Smooth muscle cell of the brain vasculature (primary cell): ENCODE data around the gene FBXL13.
"Not testable (repeated sequence)": the region's sequence is repeated elsewhere in the genome, so short reads cannot be mapped to it uniquely, and the experiment has no call there.

Experiments
- DNase-seq: peaks from one replicate; pipeline ENCODE4 v3.0.0-alpha.2; 2012; ENCODE audit warnings: low read depth, low spot score

The FBXL13 gene

DNA sequence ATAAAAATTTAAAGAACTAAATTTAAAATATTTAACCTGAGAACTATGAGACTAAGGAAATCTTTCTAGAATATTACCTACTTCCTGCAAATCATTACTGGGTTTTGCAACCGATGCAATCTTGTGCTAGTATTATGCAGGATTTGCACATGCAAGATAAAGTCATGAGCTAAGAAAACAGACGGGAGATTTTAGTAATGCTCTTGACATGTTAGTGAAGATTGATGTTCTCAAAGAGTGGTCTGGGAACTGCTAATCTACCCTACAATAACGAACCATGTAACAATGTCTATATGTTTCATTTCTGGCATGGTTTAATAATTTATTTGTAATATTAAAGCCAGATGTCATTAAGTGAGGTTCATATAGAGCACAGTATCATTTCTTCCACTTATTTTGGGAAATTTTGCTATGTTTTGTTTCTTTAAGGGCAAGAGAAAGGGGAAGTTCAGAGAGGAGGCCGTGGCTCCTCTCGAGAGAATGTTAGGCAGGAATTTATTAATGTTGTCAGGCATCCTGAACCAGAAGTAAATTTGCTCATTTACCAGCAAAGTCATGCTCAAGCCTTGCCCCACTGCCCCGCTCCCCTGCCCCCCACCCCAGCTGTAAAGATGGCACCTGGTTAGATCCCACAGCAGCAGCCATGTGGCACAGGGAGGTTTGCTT lies 139.0 kb downstream of the FBXL13 start:
- no peak for DNase-seq

DNA sequence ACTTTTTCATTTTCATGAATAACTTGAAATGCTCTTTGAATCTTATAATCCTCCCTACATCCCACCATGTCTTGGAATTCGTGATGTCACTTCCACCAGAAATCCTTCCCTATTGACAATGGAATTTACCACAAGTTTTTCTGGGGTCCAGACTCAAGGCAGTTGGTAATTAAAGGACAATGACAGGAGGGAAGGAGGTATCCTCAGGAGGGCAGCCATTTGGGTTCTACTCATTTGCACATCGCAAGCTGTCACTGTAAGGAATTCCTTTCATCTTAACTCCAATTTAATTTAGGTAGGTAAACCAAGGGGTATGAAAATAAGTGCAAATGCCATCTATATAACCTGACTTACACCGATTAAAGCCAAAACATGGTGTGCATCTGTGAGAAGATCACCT lies 139.9 kb downstream of the FBXL13 start:
- DNase-seq = no peak

DNA sequence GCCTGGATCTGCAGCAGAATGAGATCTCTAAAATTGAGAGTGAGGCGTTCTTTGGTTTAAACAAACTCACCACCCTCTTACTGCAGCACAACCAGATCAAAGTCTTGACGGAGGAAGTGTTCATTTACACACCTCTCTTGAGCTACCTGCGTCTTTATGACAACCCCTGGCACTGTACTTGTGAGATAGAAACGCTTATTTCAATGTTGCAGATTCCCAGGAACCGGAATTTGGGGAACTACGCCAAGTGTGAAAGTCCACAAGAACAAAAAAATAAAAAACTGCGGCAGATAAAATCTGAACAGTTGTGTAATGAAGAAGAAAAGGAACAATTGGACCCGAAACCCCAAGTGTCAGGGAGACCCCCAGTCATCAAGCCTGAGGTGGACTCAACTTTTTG lies 140.4 kb downstream of the FBXL13 start:
- no peak for DNase-seq

DNA sequence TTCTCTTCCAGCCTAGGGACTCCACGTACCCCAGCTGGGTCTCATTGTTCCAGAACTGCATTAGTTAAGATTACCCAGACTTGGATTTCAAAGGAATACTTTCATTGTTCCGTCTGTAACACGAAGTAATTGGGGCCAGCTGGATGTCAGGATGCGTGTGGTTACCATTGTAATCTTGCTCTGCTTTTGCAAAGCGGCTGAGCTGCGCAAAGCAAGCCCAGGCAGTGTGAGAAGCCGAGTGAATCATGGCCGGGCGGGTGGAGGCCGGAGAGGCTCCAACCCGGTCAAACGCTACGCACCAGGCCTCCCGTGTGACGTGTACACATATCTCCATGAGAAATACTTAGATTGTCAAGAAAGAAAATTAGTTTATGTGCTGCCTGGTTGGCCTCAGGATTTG lies 140.8 kb downstream of the FBXL13 start:
- DNase-seq = peak; percentile 70

DNA sequence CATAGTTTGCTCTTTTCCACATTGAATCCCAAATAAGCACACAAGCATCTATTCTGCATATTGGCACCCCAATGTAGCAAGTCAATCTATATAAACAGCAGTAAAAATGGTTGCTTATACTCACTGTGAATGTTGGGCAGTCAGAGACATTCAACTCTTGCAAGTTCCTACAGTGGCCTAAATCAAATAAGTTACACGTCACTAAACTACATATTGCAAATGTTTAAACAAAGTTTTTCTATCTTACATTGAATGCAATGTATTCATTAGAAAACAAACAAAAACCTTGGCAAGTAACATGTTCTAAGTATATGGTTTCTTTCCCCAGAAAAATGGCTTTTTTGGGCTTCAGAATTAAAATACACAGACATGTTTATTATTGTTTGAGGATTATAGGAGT lies 142.8 kb downstream of the FBXL13 start:
- no peak for DNase-seq

DNA sequence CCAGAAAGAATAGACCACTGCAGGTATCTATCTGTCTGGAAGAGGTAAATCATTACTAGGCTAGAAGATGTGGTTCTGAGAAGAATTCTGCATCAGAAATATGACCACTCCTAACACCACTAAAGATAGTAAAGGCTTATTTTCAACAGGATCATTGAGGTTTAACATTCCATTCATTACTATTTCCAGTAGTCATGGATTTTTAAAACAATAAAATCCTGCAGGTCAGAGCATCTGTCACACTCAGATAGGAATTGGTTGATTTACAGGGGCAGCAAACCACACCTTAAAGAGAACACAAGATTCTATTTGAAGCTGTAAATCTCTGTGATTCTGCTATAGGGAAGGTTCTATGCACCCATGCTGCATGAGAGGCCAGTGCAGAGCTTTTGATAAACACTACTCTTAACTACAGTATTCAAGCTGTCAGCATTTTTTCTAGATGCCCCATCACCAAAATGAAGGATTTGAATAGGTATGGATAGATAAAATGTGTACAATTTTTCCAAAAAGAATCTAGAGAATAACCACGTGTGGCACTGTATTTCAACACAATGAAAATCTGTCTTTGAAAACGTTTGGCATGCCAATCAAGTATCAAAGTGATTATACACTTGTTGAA lies 147.2 kb downstream of the FBXL13 start:
- no peak for DNase-seq

DNA sequence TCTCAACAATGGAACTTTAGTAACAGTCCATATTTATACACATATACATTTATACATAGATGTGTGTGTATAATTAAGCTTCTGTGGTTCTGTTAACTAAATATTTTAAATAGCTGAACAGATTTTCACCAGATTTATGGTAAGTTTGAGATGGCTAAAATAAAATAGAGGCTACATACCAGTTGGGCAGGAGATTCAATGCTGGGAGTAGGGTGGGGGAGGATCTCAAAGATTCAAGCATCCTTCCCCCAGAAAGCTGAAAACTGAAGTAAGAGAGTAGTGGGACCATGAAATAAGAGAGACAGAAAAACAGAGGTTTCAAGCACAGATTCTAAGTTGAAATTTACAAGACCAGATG lies 147.8 kb downstream of the FBXL13 start:
- DNase-seq = no peak

DNA sequence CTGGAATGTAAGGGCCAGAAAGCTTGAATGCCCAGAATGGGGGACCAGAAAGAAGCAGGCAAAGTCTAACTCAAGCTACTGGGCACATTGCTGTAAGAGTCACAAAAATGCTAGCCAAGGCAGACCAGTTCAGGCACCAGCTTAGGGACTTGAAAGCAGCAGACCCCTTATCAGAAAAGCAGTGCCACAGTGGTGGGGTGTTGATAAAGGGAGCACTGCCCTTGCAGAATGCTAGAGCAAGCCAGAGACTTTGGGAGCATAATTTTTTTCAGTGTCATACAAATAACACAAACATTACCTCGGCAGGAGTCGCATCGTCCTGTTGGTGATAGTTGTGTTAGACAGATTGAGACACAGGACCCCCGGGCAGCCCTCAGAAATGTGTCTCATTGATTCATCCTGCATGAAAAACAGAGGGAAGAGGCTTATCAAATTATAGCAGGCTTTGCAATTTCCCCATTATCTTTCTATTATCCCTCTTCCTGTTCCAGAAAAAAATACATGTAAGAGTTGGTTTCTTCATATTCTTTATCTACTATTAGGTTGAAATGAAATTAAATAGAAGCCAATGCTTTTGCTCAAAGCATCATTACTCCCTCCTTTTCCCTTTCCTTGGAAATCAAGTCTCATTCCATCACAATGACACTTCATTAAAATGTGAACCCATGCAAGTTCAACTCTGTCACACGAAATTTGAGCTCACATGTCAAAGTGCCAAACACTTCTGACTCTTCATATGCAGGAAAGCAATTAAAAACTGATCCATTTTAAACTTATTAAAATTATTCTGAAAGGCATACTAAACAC lies 148.4 kb downstream of the FBXL13 start:
- no peak for DNase-seq

DNA sequence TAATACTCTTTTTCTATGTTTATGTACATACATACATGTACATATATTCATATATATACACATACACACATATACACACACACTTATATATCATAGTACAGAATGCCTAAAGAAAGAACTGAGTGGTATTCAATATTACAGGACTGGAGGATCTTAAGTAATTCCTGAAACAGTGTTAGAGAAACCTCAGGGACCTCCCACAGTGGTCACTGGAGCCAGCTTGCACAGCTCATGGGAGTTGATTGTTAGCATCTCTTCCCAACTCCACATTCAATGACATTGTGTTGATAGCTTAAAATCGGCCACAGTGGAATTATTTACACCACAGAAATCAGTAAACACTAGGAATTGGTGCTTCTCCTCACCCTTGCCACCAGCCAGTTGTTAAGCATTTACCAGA lies 155.8 kb downstream of the FBXL13 start:
- DNase-seq = no peak

DNA sequence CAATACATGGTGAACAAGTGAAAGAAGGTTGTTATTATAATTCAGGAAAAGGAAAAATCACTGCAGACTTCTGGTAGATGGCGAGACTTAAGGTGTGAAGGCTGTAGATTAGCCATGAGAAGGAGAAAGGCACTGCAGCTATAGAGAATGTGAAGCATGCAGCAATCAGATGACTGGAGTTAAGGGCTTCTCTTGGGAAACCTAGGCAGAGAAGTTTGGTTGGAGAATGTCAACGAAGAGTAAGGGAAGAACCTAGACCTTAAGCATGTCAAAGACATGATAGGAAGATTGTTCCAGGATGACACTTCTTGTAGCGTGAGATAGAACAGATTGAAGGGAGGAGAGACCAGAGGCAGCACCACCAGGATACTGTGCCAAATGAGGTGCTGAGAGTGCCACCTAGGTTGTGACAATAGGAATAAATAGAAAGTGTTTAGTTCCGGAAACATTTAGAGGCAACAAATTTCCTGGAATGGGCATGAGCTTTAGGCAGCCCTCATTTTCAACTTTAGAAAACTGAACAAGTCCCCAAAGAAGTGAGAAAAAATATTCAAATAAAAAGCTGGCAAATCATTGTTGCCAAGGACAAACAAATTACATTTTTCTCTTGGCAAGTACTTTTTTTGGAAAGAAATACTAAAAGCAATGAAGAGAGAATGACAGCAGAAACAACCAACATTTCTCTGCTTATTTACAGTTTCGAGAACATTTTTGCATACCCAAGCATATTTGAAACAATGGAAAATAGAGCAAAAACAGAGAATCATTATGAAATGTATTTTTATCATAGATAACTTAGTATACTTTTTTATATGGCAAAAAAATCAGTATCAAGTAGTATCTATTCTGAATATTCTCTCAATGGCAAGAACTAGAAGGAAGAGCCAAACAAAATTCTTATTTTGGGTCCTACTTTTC lies 156.9 kb downstream of the FBXL13 start:
- no peak for DNase-seq

DNA sequence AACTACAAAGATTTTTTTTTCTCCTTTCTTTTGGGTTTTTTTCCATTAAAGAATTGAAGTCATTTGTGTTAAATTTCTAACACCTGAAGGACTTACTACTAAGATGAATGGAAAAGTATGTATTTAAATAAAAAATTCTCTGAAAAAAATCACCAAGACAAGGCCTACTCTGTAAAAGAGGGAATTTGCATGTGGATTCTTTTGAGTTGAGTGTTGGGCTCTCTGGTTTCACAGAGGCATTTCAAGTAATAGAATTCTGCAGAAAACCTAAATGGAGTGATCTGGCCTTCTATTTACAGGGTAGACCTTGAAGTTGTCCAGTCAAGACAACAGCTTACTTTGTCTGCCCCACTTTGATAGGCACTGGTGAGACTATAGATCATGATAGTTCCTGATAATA lies 157.7 kb downstream of the FBXL13 start:
- no peak for DNase-seq

DNA sequence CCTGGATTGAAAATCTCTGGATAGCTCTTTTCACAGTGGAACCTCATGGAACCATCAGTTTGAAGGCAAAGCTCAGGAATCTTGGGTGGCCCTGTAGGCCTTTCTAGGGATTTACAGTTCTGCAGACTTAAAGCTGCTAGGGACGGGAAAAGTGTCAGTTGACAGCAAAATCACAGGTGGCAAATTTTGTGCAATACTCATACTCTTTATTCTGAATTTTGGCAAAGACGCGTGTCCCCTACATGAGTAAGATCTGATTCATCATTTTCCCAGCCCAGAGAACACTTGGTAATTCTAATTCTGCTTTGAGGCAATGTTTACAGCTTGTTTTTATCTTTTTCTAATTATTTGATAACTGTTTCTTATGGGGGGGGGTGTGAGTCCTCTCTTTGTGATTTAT lies 158.2 kb downstream of the FBXL13 start:
- no peak for DNase-seq

DNA sequence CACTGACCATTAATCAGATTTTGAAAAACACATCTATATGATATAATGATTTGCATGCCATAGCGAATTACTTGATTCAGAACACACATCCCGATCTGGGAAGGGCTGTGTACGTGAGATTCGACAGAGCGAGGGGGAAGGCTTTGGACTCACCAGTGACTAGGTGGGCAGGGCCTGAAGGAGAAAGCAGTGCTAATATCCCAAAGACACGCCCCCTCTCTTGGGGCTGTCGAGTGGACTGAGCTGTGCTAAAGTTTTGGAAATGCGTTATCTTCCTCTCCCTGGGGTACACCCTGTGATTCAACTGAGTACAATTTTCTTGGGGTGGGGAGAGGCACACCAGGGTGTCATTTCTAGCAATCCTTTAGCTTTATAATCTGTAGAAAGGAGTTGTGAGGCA lies 160.0 kb downstream of the FBXL13 start:
- no peak for DNase-seq

DNA sequence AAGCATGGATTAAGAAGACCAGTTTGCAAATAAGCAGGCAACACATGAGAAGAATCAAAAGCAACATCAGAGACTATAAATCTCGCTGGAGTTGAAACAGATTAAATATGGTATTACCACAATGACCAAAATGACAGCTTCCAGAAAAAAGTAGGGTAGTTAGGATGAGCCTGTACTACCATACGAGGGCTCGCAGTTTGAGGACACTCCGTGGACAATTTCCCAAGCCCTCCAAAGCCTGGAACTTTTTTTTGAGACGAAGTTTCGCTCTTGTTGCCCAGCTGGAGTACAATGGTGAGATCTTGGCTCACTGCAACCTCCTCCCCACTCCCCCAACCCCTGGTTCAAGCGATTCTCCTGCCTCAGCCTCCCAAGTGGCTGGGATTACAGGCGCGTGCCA lies 160.8 kb downstream of the FBXL13 start:
- DNase-seq = no peak

DNA sequence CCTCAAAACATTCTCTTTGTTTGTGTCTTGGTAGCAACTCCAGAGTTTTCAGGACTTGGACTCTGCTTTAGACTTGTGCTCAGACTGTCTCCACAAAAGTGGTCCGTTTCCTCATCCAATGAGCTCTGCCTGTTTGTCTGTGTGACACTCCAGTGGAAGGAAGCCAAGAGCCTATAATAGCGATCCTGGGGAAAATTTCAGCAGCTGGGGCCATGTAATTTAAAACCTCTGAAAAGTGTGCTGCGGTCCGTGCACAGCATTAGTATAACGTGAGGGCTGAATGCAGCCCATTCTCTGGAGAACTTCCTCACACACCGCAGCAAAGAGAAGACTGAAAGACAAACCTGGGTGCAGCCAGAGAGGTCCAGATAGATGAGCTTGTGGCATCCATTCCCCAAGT lies 161.9 kb downstream of the FBXL13 start, which contains the start of gene LRRC17:
TSS of gene LRRC17 (plus strand) at position 259 of the 400 bp plus-strand sequence. CDS start 20,914 bp downstream, outside the sequence.
- peak; percentile 80 for DNase-seq

DNA sequence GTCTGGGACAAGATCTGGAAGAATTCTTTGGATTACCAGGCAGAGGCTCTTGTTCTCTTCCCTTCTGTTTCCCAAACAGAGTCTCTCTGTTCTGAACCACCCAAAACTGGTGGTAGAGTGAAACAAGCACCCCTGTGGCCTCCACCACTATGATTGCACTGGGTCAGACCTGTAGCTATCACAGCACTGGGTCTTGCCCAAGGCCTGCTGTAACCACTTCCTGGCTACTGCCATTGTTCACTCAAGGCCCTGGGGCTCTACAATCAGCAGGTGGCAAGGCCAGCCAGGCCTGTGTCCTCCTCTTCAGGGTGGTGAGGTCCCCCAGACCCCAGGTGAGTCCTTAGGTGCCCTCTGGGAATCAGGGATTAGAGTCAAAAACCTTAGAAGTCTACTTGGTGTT lies 165.9 kb downstream of the FBXL13 start:
- no peak for DNase-seq

DNA sequence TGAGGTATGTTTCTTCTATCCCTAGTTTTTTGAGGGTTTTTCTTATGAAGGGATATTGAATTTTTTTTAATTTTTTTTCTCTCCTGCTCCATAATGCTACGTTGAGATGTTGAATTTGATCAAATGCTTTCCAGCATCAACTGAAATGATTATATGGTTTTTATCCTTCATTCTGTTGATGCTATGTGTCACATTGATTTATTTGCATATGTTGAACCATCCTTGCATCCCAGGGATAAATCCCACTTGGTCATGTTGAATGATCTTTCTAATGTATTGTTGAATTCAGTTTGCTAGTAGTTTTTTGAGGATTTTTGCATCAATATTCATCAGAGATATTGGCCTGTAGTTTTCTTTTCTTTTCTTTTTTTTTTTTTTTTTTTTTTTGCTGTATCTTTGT lies 171.0 kb downstream of the FBXL13 start:
- not testable (repeated sequence) for DNase-seq

DNA sequence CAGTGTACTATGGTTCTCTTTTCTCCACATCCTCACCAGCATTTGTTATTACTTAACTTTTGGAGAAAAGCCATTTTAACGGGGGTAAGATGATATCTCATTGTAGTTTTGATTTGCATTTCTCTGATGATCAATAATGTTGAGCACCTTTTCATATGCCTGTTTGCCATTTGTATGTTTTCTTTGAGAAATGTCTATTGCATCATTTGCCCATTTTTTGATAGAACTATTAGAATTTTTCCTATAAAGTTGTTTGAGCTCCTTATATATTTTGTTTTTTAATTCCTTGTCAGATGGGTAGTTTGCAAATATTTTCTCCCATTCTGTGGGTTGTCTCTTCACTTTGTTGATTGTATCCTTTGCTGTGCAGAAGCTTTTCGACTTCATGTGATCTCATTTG lies 172.5 kb downstream of the FBXL13 start:
- DNase-seq = not testable (repeated sequence)

DNA sequence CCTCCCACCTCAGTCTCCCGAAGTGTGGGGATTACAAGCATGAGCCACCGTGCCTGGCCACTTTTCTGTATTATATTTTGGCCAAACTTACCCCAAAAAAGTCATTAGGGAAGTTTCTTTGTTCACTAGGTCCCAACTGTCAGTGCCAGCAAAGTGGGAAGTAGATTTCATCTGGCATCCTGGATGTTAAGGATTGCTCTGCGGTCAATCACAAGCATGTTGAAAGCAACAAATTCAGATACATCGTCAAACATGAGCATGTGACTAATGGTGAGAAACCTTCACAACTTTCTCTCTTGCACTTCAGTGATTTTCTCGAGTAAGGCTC lies 176.1 kb downstream of the FBXL13 start:
- no peak for DNase-seq

DNA sequence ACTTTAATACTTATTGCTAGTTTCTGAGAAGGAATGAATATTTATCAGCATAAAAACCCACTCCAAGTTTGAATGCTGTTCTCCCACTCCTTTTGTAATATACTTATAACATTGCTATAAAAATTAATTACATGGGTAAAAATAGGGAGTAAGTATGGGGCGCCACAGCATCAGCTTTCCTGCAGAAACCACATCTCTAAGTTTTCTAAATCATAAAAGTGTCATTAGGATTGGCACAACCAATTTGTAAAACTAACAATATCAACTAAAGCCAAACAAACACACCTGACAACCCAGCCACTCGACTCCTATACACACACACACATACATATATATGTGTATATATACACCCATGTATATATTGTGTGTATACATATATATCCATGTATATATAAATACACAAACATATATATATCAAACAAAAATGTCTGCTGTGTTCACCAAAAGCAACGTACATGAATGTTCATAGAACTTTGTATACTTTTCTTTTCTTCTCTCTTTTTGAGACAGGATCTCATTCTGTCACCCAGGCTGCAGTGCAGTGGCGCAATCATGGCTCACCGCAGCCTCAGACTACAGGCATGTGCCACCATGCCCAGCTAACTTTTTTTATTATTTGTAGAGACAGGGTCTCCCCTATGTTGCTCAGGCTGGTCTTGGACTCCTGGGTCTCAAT lies 176.6 kb downstream of the FBXL13 start:
- no peak for DNase-seq

DNA sequence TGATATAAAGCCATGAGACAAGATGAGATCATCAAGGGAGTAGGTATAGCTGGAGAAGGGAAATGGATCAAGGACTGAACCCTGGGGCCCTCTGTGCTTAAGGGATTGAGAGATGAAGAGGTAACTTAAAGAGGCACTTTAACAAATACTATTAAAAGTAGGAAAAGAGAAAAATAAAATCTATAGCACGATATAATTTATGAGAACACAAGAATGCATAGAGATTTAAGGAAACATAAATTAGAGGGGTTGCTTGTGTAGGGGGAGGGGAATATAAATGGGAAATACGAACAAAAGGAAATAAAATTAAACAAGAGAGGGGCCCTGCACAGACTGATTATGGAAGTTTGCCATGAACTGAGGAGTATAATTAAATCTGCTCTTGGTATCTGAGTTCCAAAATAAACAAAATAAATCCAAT lies 177.4 kb downstream of the FBXL13 start:
- DNase-seq = no peak
